Measurements from ENCODE around the gene NDUFAF7.

GRCh38 chr2:37274359-37274965 is 43.0 kb downstream of the NDUFAF7 start:
- TF ChIP-seq, protein P1, sequence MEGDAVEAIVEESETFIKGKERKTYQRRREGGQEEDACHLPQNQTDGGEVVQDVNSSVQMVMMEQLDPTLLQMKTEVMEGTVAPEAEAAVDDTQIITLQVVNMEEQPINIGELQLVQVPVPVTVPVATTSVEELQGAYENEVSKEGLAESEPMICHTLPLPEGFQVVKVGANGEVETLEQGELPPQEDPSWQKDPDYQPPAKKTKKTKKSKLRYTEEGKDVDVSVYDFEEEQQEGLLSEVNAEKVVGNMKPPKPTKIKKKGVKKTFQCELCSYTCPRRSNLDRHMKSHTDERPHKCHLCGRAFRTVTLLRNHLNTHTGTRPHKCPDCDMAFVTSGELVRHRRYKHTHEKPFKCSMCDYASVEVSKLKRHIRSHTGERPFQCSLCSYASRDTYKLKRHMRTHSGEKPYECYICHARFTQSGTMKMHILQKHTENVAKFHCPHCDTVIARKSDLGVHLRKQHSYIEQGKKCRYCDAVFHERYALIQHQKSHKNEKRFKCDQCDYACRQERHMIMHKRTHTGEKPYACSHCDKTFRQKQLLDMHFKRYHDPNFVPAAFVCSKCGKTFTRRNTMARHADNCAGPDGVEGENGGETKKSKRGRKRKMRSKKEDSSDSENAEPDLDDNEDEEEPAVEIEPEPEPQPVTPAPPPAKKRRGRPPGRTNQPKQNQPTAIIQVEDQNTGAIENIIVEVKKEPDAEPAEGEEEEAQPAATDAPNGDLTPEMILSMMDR (conservative IDR thresholded peaks at IDR 0.05; ENCODE audit: low read depth, low read length), result no peak
- TF ChIP-seq EZH2 (IDR thresholded peaks at IDR 0.05; ENCODE audit: low read length, unreplicated experiment) (no peak), EZH2phosphoT487 (IDR thresholded peaks at IDR 0.05; ENCODE audit: borderline replicate concordance, low read length) (no peak)
